Measurements from ENCODE around the gene SLC39A11. TPM values are rescaled to one million over a fixed set of nuclear protein-coding genes. Genes with fewer than 3 reads are reported as not detected.
A peak's percentile ranks its signal among the peaks of the same experiment; 100 is the strongest.

SLC39A11 gene
- polyA plus RNA-seq, 3 donors from 2014 or later: 13.7 to 25.8 (median 16.2) TPM

DNA sequence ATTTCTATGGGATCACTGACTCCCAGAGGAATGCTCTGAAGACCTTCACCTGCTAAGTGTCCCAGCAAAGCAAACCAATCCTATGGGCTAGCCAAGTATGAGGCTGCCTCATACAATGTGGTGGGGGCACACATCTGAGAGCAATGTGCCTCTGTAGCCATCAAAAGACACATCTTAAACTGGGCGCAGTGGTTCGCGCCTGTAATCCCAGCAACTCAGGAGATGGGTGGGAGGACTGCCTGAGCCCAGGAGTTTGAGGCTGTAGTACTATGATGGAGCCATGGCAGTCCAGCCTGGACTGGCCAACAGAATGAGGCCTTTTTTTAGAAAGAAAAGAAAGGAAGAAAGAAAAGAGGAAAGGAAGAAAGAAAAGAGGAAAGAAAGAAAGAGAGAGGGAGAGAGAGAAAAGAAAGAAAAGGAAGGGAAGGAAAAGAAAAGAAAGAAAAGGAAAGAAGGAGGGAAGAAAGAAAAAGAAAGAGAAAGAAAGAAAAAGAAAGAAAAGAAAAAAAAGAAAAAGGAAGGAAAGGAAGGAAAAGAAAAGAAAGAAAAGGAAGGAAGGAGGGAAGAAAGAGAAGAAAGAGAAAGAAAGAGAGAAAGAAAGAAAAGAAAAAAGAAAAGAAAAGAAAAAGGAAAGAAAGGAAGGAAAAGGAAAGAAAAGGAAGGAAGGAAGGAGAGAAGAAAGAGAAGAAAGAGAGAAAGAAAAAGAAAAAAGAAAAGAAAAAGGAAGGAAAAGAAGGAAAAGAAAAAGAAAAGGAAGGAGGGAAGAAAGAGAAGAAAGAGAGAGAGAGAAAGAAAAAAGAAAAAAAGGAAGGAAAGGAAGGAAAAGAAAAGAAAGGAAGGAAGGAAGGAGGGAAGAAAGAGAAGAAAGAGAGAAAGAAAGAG, 430.3 kb downstream of the SLC39A11 start:
- Mint-ChIP-seq H3K4me1 (no peaks in the 10 kb centered on the region), H3K36me3 (peaks cover 0 to 4% (median 3%) of the 10 kb centered on the region in 3 donors), H3K4me3 (no peak overlapping the region)

DNA sequence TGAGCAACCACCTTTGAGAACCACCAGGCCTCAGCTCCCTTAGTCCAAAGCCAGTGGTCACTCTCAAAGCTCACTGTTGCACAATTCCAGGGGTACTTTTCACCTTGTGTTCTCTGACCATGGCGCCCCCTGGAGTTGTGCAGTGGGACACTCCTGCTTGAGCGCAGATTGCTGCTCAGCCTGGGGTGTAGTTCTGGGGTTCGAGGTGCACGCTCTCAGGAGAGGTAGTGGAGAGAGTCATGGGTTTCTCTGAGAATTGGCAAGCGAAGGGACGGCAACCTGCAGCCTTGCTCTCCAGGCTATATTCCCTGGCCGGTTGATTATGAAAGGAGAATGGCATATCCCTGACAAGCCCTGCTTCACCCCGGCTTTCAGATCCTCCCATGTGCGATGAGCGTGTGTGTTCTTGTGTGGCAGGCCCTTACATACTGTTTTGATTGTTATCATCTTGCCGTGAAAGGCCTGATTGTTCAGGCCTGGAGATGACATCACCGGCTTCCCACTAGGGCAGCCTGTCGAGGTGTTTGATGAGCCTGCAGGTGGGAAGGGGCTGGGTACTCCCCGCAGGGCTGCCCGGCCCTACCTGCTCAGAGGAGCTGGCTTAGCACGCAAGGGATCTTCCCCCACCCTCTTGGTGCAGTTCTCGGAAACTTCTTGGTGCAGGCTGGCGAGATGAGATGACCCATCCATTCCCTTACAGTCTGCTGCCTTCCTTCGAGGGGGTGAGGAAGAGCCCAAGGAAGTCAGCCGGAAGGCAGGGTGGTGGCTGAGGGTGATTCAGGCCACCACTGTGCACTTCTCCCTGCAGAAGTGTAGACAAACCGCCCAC, 431.2 kb downstream of the SLC39A11 start:
- Mint-ChIP-seq H3K4me1 (no peaks in the 10 kb centered on the region), H3K27me3 (ENCODE audit: low read depth in 3 of 3) (no peaks in the 10 kb centered on the region), H3K36me3 (peaks cover 0 to 4% (median 3%) of the 10 kb centered on the region in 3 donors), H3K4me3 (no peak overlapping the region), H3K27ac (no peak overlapping the region), H3K9me3 (no peaks in the 10 kb centered on the region)
- no peak for DNase-seq

More for the DNA sequence above, 430.3 kb downstream of the SLC39A11 start:
- no peaks in the 10 kb centered on the region for H3K9me3 Mint-ChIP-seq
- H3K27ac Mint-ChIP-seq: peak overlapping the region in 2 of 6 donors; percentile 30 to 69
- no peak for DNase-seq
- peaks cover 0 to 3% (median 0%) of the 10 kb centered on the region in 3 donors for H3K27me3 Mint-ChIP-seq (ENCODE audit: low read depth in 3 of 3)

GRCh38 chr17:72660274-72661115, 432.0 kb downstream of the SLC39A11 start:
- H3K36me3 Mint-ChIP-seq: peaks cover 0 to under 1% (median under 1%) of the 10 kb centered on the region in 3 donors
- DNase-seq: no peak
- no peak overlapping the region for H3K27ac Mint-ChIP-seq
- no peak overlapping the region for H3K4me3 Mint-ChIP-seq
- no peaks in the 10 kb centered on the region for H3K9me3 Mint-ChIP-seq
- H3K4me1 Mint-ChIP-seq: no peaks in the 10 kb centered on the region
- H3K27me3 Mint-ChIP-seq (ENCODE audit: low read depth in 3 of 3): peaks cover 0 to 3% (median 0%) of the 10 kb centered on the region in 3 donors

GRCh38 chr17:72659811-72660210, 432.7 kb downstream of the SLC39A11 start:
- no peak overlapping the region for H3K4me3 Mint-ChIP-seq
- H3K4me1 Mint-ChIP-seq: no peaks in the 10 kb centered on the region
- peaks cover 0 to 3% (median 0%) of the 10 kb centered on the region in 3 donors for H3K27me3 Mint-ChIP-seq (ENCODE audit: low read depth in 3 of 3)
- H3K27ac Mint-ChIP-seq: no peak overlapping the region
- no peaks in the 10 kb centered on the region for H3K9me3 Mint-ChIP-seq
- H3K36me3 Mint-ChIP-seq: no peaks in the 10 kb centered on the region
- no peak for DNase-seq

GRCh38 chr17:72658675-72659074, 433.8 kb downstream of the SLC39A11 start:
- DNase-seq: no peak
- H3K27me3 Mint-ChIP-seq (ENCODE audit: low read depth in 3 of 3): peaks cover 0 to 3% (median 0%) of the 10 kb centered on the region in 3 donors
- H3K4me1 Mint-ChIP-seq: no peaks in the 10 kb centered on the region
- H3K36me3 Mint-ChIP-seq: no peaks in the 10 kb centered on the region
- H3K27ac Mint-ChIP-seq: no peak overlapping the region
- H3K9me3 Mint-ChIP-seq: no peaks in the 10 kb centered on the region
- H3K4me3 Mint-ChIP-seq: no peak overlapping the region

DNA sequence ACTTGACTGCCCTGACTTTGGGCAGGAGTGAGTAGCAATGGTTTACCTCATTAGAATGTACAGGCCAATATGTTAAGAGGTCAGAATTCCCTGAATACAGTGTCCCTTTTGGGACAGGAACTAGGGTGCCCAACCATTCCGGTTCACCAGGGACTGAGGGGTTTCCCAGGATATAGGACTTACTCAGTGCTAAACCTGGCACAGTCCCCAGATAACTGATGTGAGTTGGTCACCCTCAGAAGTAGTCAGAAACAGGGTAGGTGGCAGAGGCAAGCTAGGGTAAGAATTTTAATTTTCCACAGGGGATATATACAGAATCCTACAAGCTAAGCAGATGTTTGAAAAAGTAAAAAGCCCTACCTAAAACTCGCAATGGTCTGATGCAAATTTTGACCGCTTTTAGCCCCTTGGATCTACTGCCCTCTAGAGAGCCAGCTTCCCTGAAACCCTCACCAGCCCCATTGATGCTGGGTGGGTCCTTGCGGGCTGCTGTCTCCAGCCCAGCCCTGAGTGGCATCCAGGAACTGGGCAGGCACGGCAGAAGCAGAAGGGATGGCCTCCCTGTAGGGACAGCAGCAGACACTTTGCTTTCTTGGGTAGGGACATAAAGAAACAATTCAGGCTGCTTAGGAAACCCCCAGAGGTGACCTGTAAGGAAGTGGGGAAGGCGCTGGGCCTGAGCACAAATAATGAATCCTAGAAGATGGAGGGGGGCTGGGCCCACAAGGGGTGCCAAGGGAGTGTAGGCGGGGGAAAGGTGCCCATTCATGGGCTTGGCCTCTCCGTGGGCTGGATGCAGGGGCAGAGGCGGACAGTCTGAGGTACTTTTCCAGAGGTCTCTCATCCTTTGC, 434.8 kb downstream of the SLC39A11 start:
- Mint-ChIP-seq H3K27me3 (ENCODE audit: low read depth in 3 of 3) (peaks cover 0 to 3% (median 0%) of the 10 kb centered on the region in 3 donors), H3K36me3 (no peaks in the 10 kb centered on the region), H3K4me3 (no peak overlapping the region), H3K27ac (no peak overlapping the region), H3K9me3 (no peaks in the 10 kb centered on the region), H3K4me1 (no peaks in the 10 kb centered on the region)
- DNase-seq: no peak

GRCh38 chr17:72656130-72656763, 436.2 kb downstream of the SLC39A11 start:
- no peaks in the 10 kb centered on the region for H3K4me1 Mint-ChIP-seq
- H3K27me3 Mint-ChIP-seq (ENCODE audit: low read depth in 3 of 3): peaks cover 0 to 3% (median 0%) of the 10 kb centered on the region in 3 donors
- no peaks in the 10 kb centered on the region for H3K9me3 Mint-ChIP-seq
- H3K27ac Mint-ChIP-seq: no peak overlapping the region
- DNase-seq: no peak
- H3K36me3 Mint-ChIP-seq: no peaks in the 10 kb centered on the region
- no peak overlapping the region for H3K4me3 Mint-ChIP-seq

DNA sequence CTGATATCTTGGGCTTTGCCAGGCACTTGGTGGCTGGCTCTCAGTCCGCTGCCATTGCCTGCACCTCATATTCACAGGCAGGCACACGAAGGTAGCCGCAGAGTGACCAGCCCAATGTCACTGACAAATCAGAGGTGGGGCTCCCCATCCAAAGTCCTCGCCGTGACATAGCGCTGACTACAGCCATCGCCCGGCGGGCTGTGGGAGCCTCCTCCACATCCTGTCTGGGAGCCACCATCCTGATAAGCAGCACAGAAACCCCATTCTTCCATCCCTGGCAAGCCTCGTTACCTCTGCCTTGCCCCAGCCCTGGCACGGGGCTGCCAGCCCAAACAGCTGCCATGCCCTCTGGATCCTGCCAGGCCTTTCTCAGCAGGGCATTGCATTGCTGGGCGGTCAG, 437.8 kb downstream of the SLC39A11 start:
- H3K9me3 Mint-ChIP-seq: no peaks in the 10 kb centered on the region
- peaks cover 0 to 3% (median 0%) of the 10 kb centered on the region in 3 donors for H3K27me3 Mint-ChIP-seq (ENCODE audit: low read depth in 3 of 3)
- no peaks in the 10 kb centered on the region for H3K36me3 Mint-ChIP-seq
- DNase-seq: no peak
- H3K4me1 Mint-ChIP-seq: no peaks in the 10 kb centered on the region
- H3K27ac Mint-ChIP-seq: no peak overlapping the region
- no peak overlapping the region for H3K4me3 Mint-ChIP-seq

GRCh38 chr17:72651988-72652387, 440.5 kb downstream of the SLC39A11 start:
- H3K27ac Mint-ChIP-seq: no peak overlapping the region
- no peak overlapping the region for H3K4me3 Mint-ChIP-seq
- no peaks in the 10 kb centered on the region for H3K4me1 Mint-ChIP-seq
- DNase-seq: no peak
- H3K36me3 Mint-ChIP-seq: peaks cover 0 to 5% (median 4%) of the 10 kb centered on the region in 3 donors
- no peaks in the 10 kb centered on the region for H3K9me3 Mint-ChIP-seq
- peaks cover 0 to 3% (median 0%) of the 10 kb centered on the region in 3 donors for H3K27me3 Mint-ChIP-seq (ENCODE audit: low read depth in 3 of 3)

GRCh38 chr17:72648702-72649101, 443.8 kb downstream of the SLC39A11 start:
- Mint-ChIP-seq H3K4me1 (no peaks in the 10 kb centered on the region), H3K4me3 (no peak overlapping the region), H3K27me3 (ENCODE audit: low read depth in 3 of 3) (no peaks in the 10 kb centered on the region), H3K27ac (no peak overlapping the region), H3K9me3 (no peaks in the 10 kb centered on the region), H3K36me3 (peaks cover 3 to 17% (median 16%) of the 10 kb centered on the region in 3 donors)
- DNase-seq: no peak

DNA sequence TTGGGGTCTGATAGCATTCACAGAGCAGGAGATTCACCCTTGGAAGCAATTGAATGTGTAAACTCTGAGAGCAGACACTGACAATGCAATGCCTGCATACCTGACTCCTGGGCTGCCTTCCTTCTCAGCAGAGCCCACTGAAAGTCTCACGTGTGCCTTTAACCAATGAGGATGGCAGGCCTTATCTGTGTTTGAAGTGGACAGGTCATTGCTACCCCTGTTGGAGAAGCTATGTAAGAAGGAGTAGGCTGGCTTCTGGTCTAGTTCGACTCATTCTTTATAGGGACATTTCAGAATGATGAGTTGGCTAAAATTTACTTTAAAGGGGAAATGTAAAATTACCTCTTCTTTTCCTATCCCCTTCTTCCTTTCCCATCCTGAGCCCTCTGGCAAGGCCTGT, 446.3 kb downstream of the SLC39A11 start:
- no peak overlapping the region for H3K4me3 Mint-ChIP-seq
- H3K27ac Mint-ChIP-seq: no peak overlapping the region
- H3K27me3 Mint-ChIP-seq (ENCODE audit: low read depth in 3 of 3): no peaks in the 10 kb centered on the region
- no peaks in the 10 kb centered on the region for H3K4me1 Mint-ChIP-seq
- no peaks in the 10 kb centered on the region for H3K9me3 Mint-ChIP-seq
- no peak for DNase-seq
- H3K36me3 Mint-ChIP-seq: peaks cover 3 to 22% (median 21%) of the 10 kb centered on the region in 3 donors

DNA sequence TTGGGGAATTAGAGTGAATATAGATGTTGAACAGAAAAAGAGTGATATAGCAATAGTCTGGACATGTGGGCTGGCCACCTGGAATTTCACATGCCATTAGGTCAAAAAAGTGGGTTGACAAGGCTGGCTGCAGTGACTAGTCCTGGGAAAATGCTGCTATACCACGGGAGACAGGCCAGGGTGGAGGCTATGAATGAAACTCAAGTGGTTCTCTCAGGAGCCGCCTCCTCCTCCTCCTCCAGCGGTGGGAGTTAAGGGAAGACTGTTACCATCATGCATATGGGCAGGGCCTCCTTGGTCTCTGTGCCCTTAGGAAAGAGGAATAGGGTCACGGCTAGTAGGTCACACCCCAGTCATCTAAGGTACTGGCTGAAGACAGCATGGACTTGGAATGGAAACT, 448.0 kb downstream of the SLC39A11 start:
- Mint-ChIP-seq H3K9me3 (peaks cover 0 to 3% (median 0%) of the 10 kb centered on the region in 6 donors), H3K4me1 (no peaks in the 10 kb centered on the region), H3K27me3 (ENCODE audit: low read depth in 3 of 3) (peaks cover 0 to 4% (median 3%) of the 10 kb centered on the region in 3 donors), H3K27ac (no peak overlapping the region), H3K36me3 (peaks cover 3 to 22% (median 21%) of the 10 kb centered on the region in 3 donors), H3K4me3 (no peak overlapping the region)
- DNase-seq: no peak
